Natural killer cell (primary cell): ENCODE results near the gene SRP14. TPM values are rescaled to one million over a fixed set of nuclear protein-coding genes. Genes with fewer than 3 reads are reported as not detected.

Experiments
- ATAC-seq, 3 donors: fragments of 150-1000 bp in 2 of 3; fragments of 200-7000 bp in 1 of 3; cut with Tn5 transposase; 1 replicate in 1 of 3; 2 replicates in 2 of 3; pipeline ENCODE4 v1.10.0; 2021; ENCODE audit warnings: mild to moderate bottlenecking in 2 of 3, moderate library complexity in 2 of 3
- DNase-seq, 2 donors: peaks; one replicate each; pipeline versions ENCODE4 v3.0.0 to v3.0.0-alpha.2; 2013 to 2021; ENCODE audit warnings: mixed read lengths in 1 of 2
- H3K27ac ChIP-seq: one replicate; pipeline ENCODE4 v1.5.1; 2013; ENCODE audit warnings: mild to moderate bottlenecking, low read length
- H3K27me3 ChIP-seq: one replicate; pipeline ENCODE4 v1.6.1; 2013; ENCODE audit warnings: low read length; ENCODE audit not compliant: control insufficient read depth, insufficient read depth
- H3K36me3 ChIP-seq: one replicate; pipeline ENCODE4 v1.6.1; 2013; ENCODE audit warnings: low read length; ENCODE audit not compliant: control insufficient read depth, insufficient read depth
- H3K4me1 ChIP-seq: one replicate; pipeline ENCODE4 v1.6.1; 2013; ENCODE audit warnings: low read length; ENCODE audit not compliant: control insufficient read depth, insufficient read depth
- H3K4me3 ChIP-seq: one replicate; pipeline ENCODE4 v1.5.1; 2013; ENCODE audit warnings: low read length
- H3K9me3 ChIP-seq: one replicate; pipeline ENCODE4 v1.6.1; 2013; ENCODE audit warnings: low read length; ENCODE audit not compliant: control insufficient read depth, insufficient read depth
- H3K27ac Mint-ChIP-seq, 2 donors: one replicate each; pipeline ENCODE4 v1.8.0; 2022; ENCODE audit warnings: mild to moderate bottlenecking in 2 of 2, mixed read lengths in 2 of 2, moderate library complexity in 1 of 2
- H3K27me3 Mint-ChIP-seq, 2 donors: one replicate each; pipeline ENCODE4 v1.8.0; 2022; ENCODE audit warnings: low read depth in 2 of 2, mixed read lengths in 2 of 2
- H3K36me3 Mint-ChIP-seq: one replicate; pipeline ENCODE4 v1.8.0; 2022; ENCODE audit warnings: mixed read lengths
- H3K4me1 Mint-ChIP-seq, 2 donors: one replicate each; pipeline ENCODE4 v1.8.0; 2022; ENCODE audit warnings: mixed read lengths in 2 of 2
- H3K4me3 Mint-ChIP-seq: one replicate; pipeline ENCODE4 v1.8.0; 2022; ENCODE audit warnings: mild to moderate bottlenecking, moderate library complexity, mixed read lengths
- H3K9me3 Mint-ChIP-seq, 2 donors: one replicate each; pipeline ENCODE4 v1.8.0; 2022; ENCODE audit warnings: mixed read lengths in 2 of 2
- CTCF ChIP-seq: fragments of 200-600 bp; IDR thresholded peaks from one replicate; pipeline ENCODE4 v1.8.0; 2022; ENCODE audit warnings: antibody characterized with exemption
- WGBS: methylation state at CpG from one replicate; pipeline ENCODE4 v1.1.7; 2013; ENCODE audit warnings: missing lambda C conversion rate; ENCODE audit not compliant: insufficient coverage; 5-methylcytosine and 5-hydroxymethylcytosine counted together
- intact Hi-C: fragments of 100-400 bp; cut with micrococcal nuclease; formaldehyde crosslinking; loops from one replicate; pipeline ENCODE4 v1.14.2; 2022
- total RNA-seq, 4 donors: library from RNA; stranded (reverse); fragments of 120-200 nt in 1 of 4; gene quantifications; one replicate each; pipeline versions ENCODE4 v1.2.3 to v1.2.4, GENCODE V29; 2013 to 2022

Gene SRP14
- total RNA-seq, 3 donors from 2014 or later (not counting 1 experiment from before 2014, with no cell fraction given): 126 to 143 (median 127) TPM

DNA sequence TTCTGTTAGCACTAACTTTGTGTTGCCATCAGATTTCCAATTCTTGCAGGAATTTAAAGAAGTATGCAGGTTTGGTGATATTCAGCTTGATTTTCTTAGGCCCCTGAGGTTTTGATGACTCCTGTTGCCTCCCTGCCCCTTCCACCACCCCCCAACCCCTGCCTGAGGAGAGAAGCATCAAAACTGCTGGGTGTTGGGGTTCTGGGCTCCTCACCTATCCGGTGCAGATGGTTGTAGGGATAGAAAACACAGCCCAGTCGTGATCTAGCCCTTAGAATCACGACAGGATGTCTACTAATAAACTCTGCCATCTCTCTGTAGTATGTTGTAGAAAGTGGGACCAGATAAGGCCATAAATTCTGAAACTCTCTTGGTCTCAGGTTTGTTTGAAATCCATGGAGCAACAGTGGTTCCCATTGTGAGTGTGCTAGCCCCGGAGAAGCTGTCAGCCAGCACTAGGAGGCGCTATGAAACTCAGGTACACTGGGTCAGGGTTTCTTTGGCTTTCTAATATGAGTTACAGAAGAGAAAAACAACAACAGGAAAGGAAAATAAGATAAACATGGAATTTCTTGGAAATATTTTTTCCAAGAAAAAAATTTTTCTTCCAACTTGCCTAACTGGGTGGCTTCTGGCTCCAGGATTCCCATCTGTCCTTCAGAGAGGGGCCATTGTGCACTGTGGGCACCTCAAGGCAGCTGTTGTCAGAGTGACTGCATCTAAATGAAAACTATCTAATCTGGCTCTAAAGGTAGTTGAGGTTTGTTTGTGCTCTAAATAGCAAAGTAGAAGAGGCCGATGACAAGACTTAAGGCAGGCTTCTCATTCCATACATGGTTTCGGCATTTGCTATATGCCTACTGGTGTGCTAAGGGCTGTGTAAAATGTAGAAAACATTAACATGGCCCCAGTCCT is 8.7 kb downstream of the SRP14 start:
- no peak overlapping the region for H3K4me3 ChIP-seq
- Mint-ChIP-seq H3K4me1 (peaks cover 0 to 11% of the 10 kb centered on the region in 2 donors), H3K27me3 (no peaks in the 10 kb centered on the region), H3K27ac (no peak overlapping the region), H3K9me3 (no peaks in the 10 kb centered on the region), H3K36me3 (peaks cover 17% of the 10 kb centered on the region), H3K4me3 (no peak overlapping the region)
- H3K36me3 ChIP-seq: peaks cover 53% of the 10 kb centered on the region
- WGBS: 93% methylated on average over 7 of the region's 7 CpGs
- no peaks in the 10 kb centered on the region for H3K27me3 ChIP-seq
- intact Hi-C loops: loop anchor here (10.0 kb wide), 1 partner anchor 245 kb away; the partner anchor contains the start of gene FSIP1
- peak in 1 of 2 donors; percentile 47 for DNase-seq
- TF ChIP-seq CTCF: no peak
- ATAC-seq: no peak
- no peaks in the 10 kb centered on the region for H3K9me3 ChIP-seq
- no peak overlapping the region for H3K27ac ChIP-seq
- H3K4me1 ChIP-seq: no peaks in the 10 kb centered on the region

- intact Hi-C loops: no loop called here
- TF ChIP-seq CTCF: no peak
- peaks cover 0 to 5% of the 10 kb centered on the region in 2 donors for H3K4me1 Mint-ChIP-seq
- H3K4me3 Mint-ChIP-seq: no peak overlapping the region
- peaks cover 11% of the 10 kb centered on the region for H3K36me3 Mint-ChIP-seq
- no CpG with 5 or more reads among the region's 3 CpGs for WGBS
- no peaks in the 10 kb centered on the region for H3K27me3 Mint-ChIP-seq
- Histone ChIP-seq H3K27me3 (no peaks in the 10 kb centered on the region), H3K9me3 (no peaks in the 10 kb centered on the region), H3K4me1 (no peaks in the 10 kb centered on the region), H3K36me3 (peaks cover 39% of the 10 kb centered on the region), H3K4me3 (no peak overlapping the region), H3K27ac (no peak overlapping the region)
- no peak overlapping the region for H3K27ac Mint-ChIP-seq
- ATAC-seq: no peak
- no peaks in the 10 kb centered on the region for H3K9me3 Mint-ChIP-seq
- DNase-seq: no peak
Observed at GRCh38 chr15:40028853-40029252, 10.1 kb downstream of the SRP14 start.

DNA sequence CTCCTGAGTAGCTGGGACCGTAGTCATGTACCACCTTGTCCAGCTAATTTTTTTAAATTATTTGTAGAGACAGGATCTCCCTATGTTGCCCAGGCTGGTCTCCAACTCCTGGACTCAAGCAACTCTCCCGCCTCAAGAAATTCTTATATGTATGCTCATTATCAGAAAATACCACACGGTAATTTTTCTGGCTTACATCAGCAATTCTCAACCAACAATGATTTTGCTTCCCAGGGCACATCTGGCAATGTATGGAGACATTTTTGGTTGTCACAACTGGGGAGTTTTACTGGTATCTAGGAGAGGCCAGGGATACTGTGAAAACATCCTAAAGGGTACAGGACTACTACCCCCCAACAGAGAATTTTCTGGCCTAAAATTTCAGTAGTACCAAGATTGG is 10.8 kb downstream of the SRP14 start:
- peaks cover 18% of the 10 kb centered on the region for H3K36me3 Mint-ChIP-seq
- no peak overlapping the region for H3K27ac ChIP-seq
- H3K9me3 Mint-ChIP-seq: no peaks in the 10 kb centered on the region
- H3K4me3 ChIP-seq: no peak overlapping the region
- DNase-seq (no peak), ATAC-seq (no peak)
- no peak for TF ChIP-seq CTCF
- no peaks in the 10 kb centered on the region for H3K27me3 Mint-ChIP-seq
- H3K4me1 ChIP-seq: no peaks in the 10 kb centered on the region
- 93% methylated on average over 3 of the region's 3 CpGs for WGBS
- no peaks in the 10 kb centered on the region for H3K27me3 ChIP-seq
- H3K9me3 ChIP-seq: no peaks in the 10 kb centered on the region
- peaks cover 0 to 5% of the 10 kb centered on the region in 2 donors for H3K4me1 Mint-ChIP-seq
- H3K36me3 ChIP-seq: peaks cover 36% of the 10 kb centered on the region
- no peak overlapping the region for H3K4me3 Mint-ChIP-seq
- no peak overlapping the region for H3K27ac Mint-ChIP-seq
- intact Hi-C loops: no loop called here
